ENCODE data around the gene HOXB3.

HOXB3 gene

DNA sequence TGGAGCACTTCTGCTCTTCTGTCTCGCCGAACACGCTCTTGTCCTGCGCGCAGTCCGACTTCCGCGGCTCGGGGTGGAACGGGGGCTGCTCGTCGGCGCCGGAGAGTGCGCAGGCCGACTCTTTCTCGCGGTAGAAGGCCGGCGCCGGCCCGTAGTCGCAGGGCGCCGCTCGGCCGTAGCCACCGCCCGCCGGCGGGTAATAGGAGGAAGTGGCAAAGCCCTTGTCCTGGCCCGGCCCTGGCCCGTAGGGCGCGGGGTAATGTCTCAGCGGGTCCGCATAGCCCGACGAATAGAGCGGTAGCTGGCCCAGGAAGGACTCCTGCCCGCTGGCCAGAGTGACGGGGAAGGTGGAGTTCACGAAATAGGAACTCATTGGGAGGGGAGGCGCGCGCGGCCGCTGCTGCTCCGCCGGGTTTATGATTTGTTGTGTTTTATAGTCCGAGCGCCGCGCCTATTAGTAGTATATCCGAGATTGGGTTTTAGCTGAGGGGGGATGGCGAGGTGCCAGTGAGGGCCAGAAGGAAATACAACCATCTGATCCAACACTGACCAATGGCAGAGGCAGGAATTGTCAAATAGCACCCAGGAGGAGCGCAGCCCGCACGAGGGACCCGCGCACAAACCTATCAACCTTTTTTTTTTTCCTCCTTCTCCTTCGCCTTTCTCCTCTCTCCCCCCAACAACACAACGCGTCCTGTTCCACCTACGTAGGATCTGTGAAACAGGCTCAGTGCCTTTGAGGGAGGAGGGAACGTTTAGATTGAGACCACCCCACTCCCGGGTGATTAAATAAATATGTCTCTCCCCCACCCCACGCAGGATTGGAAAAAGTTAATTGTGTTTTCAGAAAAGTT, 8.0 kb upstream of the HOXB3 start:
- no peak for DNase-seq

DNA sequence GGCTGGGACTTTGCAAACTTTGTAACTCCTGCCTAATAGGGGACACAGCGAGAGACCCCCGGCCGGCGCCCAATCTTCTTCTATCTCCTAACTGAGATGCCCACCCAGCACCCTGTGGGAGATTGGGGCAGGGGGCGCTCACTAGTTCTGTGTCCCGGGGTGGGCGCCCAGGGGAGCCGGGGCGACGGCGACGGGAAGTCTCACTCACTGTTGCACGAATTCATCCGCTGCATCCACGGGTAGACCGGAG, 7.4 kb upstream of the HOXB3 start:
- DNase-seq, result peak in 1 of 2 donors; percentile 46

DNA sequence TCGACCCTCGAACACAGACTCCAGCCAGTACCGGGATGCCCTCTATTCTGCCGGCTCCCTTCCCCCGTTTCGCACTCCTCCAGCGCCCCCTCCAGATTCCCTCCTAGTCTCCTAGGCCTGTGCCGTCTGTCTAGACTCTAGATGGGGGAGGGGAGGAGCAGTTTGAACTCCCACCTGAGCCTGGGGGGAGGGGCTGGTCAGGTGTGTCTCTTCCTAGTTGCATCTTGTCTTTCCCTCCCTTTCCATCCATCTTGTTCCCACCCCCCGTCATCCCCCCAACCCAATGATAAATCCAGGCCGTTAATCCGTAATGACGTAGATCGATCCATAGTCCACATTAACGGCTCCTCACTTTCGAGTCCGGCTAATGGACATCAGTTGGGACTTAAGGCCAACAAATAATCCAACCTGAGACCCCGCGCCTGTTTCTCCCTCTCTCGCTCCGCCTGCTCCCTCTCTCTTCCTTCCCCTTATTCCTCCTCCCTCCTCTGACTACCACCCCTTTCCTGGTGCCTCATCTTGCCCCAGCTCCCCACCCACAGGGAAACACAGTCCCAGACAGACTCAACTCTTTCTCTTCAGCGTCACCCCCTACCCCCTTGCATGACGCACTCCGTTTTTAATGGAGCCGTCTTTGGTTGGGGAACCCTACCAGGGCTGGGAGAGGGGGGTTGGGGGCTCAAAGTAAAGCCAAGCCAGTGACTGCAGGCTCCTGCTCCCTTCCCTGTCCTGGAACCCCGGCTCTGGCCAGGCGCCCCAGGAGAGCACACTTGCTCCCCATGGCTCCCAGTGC, 6.9 kb upstream of the HOXB3 start:
- DNase-seq, result no peak

DNA sequence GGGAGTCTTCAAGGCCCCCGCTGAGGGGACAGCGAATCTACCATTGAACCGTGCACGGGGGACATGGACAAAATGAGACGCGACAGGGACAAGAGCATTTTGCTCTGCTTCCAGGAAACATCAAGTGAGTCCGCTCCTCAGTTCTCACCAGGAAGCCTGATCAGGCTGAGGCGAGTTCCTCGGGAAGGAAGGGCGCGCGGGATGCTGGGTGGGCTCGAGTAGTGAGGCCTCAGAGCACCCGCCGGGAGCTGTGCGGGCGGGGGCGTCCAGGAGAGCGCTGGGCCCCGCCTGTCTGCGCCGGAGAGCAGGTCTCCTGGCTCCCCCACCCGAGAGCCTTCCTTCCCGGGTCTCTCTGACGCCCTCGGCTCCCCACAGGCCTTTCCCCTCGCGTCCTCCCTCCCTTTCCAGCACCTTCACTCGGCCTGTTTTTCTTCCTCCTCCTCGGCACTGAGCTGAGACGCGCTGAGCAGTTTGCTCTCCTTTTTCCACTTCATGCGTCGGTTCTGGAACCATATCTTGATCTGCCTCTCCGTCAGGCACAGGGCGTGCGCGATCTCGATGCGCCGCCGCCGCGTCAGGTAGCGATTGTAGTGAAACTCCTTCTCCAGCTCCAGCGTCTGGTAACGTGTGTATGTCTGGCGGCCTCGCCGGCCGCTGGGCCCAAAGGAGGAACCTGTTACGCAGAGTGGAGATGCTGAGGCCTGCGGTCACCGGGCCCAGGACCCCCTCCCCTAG, 6.1 kb upstream of the HOXB3 start:
- no peak for DNase-seq

DNA sequence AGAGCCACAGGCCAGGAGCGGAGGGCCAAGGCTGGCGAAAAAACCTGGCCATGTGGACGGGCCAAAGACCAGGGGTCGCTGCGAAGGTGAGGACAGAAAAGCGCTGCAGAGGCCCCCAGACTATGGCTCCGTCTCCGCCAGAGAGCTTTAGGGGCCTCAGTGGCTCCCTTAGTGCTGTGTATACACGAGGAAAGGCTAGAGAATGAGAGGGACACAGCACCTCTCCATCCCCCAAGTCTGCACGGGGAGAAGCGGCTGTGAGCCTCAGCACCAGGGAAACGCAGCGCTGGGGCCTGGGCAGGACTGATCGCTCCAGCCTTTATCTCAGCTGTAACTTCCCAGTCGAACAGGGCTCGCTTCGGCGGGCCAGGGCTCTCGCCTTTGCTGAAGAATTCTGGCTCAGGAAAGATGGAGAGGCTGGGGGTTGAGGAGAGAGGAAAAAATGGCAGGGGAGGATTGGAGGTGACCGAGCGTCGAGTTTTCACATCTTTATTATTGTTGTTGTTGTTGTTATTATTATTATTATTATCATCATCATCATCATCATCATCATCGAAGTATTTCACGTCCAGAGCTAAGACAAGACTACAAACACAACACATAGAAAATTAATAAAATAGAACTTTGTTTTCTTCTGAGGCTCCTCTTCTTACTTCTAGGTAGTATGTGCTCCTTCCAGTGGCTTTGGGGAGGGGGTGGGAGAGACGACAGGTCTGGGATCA, 5.4 kb upstream of the HOXB3 start:
- DNase-seq, result no peak

DNA sequence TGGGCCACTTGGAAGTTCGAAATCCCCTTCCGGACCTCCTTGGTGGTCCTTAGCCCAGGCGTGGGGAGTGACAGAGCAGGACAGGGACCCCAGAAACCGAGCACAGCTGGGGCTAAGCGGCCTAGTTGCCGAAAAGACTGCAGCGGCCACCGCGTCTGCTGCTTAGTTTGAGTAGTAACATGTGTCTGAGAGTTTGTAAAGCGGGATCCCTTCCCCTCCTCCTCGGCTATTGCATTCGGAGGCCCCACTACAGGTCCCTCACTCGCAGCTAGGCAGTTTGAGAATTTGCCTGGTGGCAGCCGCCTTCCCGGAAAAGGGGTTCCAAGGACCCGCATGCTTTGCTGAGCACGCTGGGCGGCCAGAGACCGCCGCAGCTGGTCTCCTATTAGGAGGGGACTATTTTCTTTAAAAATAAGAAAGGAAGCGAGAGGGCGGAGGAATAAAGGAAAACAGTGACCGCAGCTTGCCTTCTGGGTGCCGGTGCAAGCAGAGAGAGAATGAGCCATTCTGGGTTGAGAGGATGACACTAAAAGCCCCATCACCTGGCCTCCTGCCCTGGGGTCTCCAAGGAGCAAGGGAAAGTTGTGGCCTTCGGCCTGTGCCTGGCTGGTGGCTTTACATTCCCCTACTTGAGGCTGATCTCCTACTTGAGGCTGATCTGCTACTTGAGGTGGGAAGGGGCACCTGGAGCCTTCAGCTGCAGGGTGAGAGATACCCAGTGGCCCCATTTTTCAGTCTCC, 4.7 kb upstream of the HOXB3 start:
- DNase-seq, result no peak

DNA sequence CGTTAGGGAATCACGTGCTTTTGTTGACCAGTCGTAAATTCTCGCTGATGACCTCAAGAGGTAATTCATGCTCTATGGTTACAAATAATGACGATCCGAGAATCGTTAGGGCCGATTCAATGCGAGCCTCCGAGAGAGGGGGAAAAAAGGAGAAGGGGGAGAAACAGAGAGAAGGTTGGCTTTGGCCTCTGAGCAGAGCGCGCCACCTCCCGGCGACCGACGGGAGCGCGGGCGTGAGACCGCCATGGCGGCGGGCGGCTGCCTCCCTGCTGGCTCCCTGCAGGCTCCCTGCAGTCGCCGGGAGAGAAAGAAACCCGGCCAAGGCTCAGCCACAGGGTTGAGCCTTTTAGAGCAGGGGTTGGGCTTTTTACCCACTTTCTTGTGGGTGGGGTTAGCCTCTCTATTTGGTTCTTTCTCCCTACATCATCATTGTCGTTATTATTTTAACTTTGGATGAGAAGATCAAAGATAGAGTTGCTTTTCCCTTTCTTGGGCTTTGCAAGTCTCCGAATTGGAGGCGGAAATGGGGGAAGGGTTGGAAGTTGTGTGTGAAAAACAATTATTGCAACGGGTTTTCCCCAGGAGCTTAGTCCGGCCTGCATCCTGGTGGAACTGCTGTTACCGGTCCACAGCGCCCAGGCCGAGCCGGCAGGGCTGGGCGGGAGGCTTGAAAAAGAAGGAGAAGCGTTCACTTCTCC, 3.9 kb upstream of the HOXB3 start:
- peak; percentile 70 to 81 for DNase-seq

DNA sequence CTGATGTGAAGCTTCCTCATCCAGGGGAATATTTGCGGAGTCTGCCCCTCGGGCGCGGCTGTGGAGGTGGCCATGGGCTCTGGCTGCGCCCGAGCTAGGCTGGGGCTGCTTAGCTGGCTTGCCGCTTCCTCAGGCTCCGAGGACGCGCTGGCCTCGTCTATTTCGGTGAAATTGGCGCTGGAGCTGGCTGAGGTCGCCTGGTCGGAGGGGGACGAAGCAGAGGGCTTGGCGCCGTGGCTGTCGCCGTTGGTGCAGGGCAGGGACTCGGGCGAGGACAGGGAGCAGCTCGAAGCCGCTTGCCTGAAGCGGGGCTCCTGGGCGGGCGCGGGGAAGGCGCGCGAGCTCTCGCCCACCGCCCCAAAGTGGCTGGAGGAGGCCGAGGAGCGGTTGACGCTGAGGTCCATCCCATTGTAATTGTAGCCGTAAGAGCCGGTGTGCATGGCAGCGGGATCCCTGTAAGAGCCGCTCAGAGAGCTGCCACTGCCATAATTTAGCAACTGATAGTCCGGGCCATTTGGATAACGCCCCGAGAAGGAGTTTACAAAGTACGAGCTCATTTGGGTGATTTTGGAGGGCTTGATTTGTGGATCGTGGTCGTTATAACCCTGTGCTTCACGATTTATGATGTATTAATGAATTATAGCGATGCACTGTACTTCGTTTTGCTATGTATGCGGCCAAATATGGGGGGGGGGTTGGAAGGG, 3.2 kb upstream of the HOXB3 start, which contains the start of gene HOXB5:
HOXB5 (minus strand) TSS at position 654 of the 704 bp plus-strand sequence; CDS start at position 557, 97 bp downstream.
- DNase-seq, result no peak

DNA sequence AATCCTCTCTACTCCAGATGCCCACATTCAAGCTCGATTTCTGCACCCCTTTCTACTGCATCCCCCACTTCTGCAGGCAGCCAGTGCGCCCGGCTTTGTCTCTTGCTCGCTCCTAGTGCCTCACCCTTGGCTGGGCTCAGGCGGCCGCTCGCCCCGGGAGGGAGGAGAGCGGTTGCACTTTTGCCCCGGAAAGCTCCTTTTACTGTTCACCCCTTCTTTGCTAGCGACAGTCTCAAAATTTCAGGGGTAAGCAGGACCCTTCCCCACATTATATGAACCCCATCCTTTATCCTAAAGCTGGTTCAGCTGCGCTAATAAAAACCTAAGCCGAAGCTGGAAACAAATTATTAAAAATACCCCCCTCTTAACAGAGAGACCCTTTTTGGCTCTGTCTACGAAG, 2.5 kb upstream of the HOXB3 start:
- no peak for DNase-seq

DNA sequence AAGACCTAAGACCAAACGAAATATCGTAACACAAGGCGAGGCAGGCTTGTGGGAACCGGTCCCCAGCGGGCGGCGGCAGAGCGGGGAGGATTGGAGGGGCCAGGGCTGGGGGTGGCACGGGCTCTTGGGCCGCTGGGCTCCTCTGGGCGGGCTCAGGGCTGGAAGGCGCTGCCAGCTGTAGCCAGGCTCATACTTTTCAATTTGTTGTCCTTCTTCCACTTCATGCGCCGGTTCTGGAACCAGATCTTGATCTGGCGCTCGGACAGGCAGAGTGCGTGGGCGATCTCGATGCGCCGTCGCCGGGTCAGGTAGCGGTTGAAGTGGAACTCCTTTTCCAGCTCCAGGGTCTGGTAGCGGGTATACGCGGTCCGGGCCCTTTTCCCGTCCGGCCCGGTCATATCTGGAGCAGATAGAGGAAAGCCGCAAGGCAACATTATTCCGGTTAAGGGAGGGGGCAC, 2.0 kb upstream of the HOXB3 start:
- DNase-seq, result no peak

DNA sequence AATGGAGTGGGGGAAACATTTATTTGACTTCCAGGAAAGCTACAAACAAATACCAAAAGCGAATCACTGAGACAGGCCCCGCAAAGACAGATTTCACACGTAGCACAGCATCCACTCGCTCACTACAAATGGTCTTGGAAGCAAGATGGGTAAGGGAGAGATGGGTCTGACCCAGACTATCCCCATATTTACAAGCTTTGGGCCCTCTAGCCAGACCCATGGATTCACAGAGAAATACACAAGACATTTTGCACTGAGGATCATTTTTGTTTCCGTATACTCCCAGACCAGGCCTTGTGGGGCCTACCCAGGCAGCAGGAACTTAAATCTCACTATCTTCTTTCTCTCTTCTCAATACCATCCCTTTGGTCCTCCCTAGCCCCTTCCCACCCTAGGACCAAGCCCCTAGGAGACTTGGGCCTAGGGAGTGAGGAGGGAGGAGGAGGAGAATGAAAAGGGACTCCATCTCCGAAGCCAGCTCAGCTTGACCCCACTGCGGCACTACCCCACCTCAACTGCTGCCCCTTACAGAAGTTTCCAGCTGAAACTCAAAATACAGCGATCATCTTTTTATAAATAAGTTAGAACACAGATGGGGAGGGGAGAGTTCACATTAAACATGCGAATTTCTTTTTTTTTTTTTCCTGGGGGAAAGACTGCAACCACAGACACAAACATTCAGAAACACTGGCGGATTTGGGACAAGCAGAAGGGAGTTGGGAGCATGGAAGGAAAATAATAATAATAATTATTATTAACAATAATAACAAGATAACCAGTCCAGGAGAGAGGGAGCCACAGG, 1.4 kb upstream of the HOXB3 start:
- DNase-seq, result no peak

DNA sequence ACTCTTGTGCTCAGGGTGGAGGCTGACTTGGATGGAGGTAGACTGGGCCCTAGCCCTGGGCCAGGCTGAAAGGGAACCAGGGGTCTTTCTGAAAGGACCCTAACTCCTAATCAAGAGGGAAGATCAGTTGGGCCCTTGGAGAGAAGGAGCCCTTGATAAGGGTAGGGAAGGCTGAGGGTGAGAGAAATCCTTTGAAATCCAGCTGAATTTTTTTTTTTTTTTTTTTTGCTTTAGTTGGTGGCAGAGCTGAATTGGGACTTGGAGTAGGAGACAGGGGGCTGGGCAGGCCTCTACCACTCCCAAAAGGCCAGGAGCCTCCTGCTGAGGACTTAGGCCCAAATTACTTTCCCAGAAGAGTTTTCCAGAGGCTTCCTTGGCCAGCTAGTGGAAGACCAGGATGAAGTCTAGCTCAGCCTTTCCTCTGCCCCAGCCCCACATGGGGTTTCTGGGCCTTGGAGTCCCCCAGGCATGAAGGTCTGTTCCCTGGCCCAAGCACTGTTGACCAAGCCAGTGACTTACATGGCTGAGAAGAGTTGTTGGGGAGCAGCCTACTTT, 643 bp upstream of the HOXB3 start:
- DNase-seq, result no peak

DNA sequence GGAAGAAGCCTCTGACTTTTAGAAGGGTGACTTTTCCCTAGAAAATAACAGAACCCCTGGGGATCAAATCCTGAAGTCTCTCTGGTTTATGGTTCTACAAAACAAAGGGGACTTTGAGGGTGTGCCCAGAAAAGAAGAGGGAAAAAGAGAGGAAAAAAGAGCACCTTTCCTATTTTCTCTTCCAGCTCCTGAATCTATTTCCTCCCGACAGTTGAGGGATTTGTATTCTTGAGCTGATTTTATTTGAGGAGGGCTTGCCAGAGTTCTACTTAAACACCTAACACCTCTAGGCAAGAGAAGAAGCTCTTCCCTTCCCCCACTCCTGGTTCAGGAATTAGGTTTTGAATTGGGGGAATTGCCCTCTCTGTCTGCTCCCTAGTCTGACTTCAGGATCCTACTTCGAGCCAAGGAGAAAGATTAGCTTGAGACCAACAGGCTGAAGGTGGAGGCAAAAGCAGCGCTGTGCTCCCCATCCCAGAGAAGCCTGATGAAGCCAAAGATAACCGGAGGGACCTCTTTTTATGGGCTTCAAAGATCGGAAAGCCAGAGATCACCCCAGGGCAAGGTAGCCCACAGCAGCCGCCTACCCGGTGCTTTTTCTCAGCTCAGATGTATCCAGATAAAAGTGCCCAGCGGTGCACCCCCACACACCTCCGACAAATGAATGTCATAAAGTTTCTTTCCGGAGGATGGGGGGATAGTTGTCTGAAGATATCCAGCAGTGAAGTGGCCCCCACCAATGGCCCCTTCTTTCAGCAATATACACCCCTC, 796 bp downstream of the HOXB3 start:
- DNase-seq, result no peak

DNA sequence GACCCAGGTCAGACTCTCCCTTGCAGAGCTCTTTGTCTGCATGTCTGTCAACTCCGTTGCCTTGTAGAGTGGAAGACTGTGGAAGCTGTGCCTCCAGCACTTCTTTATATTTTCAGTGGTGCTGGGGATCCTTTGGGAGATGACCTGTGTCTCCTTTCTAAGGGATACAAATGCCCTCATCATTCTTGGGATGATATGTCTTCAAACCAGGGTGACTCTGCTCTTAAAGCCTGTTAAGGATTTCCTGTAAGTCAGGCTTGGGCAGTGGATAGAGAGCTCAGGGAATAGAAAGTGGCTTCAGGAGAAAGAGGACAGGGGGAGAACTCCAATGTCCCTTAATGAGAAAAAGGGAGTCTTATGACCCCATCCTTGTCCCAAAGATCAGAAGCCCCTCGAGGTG, 1.5 kb downstream of the HOXB3 start:
- no peak for DNase-seq

DNA sequence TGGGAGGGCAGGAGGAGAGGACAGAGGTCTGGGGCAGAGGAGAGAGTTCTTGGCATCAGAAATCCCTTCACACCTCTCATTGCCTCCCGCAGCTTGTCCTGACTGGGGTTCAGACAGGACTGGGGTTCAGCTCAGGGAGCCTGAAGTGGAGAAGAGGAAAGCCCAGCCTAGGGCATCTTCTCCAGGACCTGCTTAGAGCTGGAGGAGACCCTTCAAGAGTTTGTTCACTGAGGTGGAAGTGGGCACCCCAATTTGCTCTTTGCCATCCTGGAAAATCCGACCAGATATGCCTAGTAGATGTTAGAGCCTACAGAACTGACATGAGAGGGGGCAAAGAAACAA, 2.0 kb downstream of the HOXB3 start:
- DNase-seq, result no peak

DNA sequence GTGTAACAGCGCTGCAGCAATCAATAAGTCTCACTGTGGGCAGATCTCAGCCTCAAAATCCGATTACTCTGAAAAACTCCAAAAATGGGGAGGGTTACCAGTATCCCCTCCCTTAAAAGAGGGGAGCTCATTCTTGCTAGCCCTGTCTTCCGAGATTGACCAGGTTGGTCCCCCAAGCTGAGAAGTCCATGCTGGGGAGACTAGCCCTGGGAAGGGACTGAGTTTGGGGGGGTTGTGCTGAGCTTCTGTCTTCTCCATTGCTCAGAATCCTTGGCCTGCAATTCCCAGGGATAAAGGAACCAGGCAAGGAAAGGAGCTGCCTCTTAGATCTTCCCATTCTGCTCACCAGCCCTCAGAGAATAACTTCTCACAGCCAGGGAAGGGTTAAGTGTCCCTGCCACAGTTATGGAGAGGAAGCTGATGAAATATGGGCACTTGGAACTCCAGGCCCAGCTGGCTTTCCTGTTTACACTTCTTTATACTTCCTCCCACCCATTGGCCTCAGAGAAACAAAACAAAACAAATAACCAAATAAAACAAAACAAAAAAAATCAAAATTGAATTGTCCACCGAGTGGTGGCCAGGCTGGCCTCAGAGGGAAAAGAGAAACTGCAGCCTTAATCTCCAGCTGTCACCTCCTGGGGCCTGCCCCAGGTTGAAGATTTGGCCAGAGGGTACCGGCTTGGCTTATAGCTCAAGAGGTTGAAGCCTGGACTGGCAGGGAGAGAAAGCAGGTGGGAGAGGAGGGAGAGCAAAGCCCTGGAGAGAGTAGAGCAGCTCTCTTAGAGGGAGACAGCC, 2.6 kb downstream of the HOXB3 start:
- DNase-seq, result no peak

DNA sequence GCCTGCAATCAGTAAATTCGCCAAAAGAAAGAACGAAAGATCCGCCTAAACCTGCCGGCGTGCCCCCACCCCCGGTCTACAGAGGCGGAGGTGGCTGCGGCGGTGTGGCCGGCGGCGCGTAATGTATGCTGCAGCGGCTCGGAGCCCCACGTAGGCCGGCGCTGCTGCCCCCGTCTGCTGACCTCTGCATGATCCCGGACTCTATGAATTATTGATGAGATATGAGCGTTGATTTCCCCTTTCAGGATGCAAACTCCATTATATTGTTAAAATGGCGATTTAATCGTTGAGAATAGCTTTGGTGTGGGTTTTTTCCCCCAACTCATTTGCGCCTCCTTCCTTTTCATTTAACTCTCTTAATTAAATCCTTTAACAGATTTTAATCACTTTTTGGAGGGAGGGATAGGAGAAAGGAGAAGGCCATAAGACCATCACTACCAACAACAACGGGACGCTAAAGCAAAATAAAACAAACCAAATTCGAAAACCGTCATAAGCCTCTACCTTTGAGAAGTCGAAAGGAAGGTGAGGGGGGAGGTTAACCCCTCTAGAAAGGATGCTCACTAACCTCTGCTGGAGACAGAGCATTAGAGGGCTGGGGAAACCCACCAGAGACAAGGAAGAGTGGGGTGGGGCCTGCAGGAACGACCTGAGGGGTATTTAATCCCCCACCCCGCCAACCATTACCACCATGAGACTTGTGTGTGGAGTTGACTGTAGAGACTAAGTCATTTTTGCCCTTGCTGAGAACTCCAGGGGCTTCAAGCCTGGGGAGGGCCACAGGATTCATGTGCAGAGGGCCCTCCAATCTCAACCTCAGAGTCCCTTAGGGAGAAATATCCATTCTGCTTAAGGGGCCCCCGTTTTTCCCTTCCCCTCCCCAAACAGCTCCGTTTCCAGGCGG, 3.4 kb downstream of the HOXB3 start:
- peak in 1 of 2 donors; percentile 51 for DNase-seq
